Lower leg skin (tissue), 4 donors: ENCODE results near the gene C22orf31. TPM values are rescaled to one million over a fixed set of nuclear protein-coding genes. Genes with fewer than 3 reads are reported as not detected.

Experiments used
- DNase-seq, 2 donors: peaks; one replicate each; pipeline ENCODE4 v3.0.0-alpha.2; 2019; ENCODE audit warnings: low spot score in 2 of 2
- H3K4me3 ChIP-seq: fragments of 200-600 bp; sonication (generic); 2 replicates; pipeline ENCODE4 v1.5.1; 2017; ENCODE audit warnings: mild to moderate bottlenecking, low read depth; ENCODE audit not compliant: poor library complexity, severe bottlenecking
- CTCF ChIP-seq, 3 donors: fragments of 450-650 bp; IDR thresholded peaks; one replicate each; pipeline ENCODE4 v1.5.1; 2016; ENCODE audit warnings: antibody characterized with exemption in 3 of 3, mild to moderate bottlenecking in 3 of 3, moderate library complexity in 2 of 3
- POLR2A ChIP-seq, 2 donors: fragments of 450-650 bp; IDR thresholded peaks; one replicate each; pipeline ENCODE4 v1.6.1; 2016 to 2017; ENCODE audit warnings: antibody characterized with exemption in 2 of 2, mild to moderate bottlenecking in 1 of 2, moderate library complexity in 1 of 2
- WGBS, 2 donors: methylation state at CpG; one replicate each; pipeline ENCODE4 v1.1.5; 2018; 5-methylcytosine and 5-hydroxymethylcytosine counted together
- intact Hi-C: fragments of 100-400 bp; cut with DNase I; formaldehyde crosslinking; loops from one replicate; pipeline ENCODE4 v1.15.0; 2023; ENCODE audit warnings: low total_unique reads
- total RNA-seq, 4 donors: library from RNA; depleted of rRNA; stranded (reverse); fragments of >200 nt; gene quantifications; one replicate each; pipeline ENCODE4 v1.1.0, GENCODE V29; 2016

Gene C22orf31
- total RNA-seq, 4 donors from 2014 or later = 0.52 TPM; not detected in 3

DNA sequence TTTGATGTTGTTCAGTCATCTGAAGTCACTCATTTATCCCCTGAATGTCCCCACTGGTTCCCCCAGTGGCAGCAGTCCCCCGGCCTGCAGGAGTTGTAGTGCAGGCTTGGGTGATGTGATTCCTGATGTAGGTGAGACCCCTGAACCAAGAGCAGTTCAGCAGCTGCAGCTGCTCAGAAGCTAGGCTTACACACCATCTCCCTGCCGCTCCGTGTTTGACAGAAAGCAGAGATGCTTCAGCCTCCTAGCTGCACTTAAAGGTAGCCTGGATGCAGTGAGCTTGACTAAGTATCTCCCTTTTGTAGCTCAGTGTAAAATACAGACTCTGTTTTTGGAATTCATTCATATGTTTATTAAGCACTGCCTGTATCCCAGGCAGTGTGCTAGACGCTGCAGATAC, 47.3 kb downstream of the C22orf31 start:
- TF ChIP-seq POLR2A (IDR thresholded peaks at IDR 0.05) = no peak
- no peak for TF ChIP-seq CTCF (IDR thresholded peaks at IDR 0.05)
- no peak for DNase-seq
- intact Hi-C loops = no loop called here
- WGBS, 2 donors = 86 to 91% methylated on average over 4 of the region's 4 CpGs
- H3K4me3 ChIP-seq = no peak overlapping the region

DNA sequence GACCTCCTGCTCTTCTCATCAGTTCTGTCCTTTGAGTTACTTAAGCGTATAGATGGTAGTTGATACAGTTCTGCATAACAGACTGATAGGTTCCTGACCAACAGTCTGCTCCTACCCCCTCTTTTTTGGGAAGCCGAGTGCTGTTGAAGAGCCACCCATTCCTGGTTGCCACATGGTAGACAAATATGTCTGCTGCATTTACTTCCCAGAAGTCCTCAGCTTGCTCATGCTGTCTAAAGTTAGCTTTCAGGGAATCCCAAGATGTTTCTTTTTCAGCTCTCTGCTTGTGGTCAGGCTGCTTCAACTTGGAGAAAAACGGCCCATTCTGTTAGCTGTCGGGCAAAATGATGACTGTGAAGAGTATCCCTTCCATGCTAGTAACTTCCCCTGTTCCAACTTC, 48.7 kb downstream of the C22orf31 start:
- H3K4me3 ChIP-seq = no peak overlapping the region
- TF ChIP-seq POLR2A (IDR thresholded peaks at IDR 0.05) (no peak), CTCF (IDR thresholded peaks at IDR 0.05) (no peak)
- DNase-seq = no peak
- 91 to 94% methylated on average over 4 of the region's 4 CpGs for WGBS, 2 donors
- intact Hi-C loops = no loop called here

GRCh38 chr22:29012101-29012433, 49.6 kb downstream of the C22orf31 start:
- 68 to 79% methylated on average over 4 of the region's 4 CpGs for WGBS, 2 donors
- no peak overlapping the region for H3K4me3 ChIP-seq
- intact Hi-C loops = no loop called here
- TF ChIP-seq CTCF (IDR thresholded peaks at IDR 0.05) (no peak), POLR2A (IDR thresholded peaks at IDR 0.05) (no peak)
- DNase-seq = no peak

GRCh38 chr22:29011240-29012100, 50.2 kb downstream of the C22orf31 start:
- 55 to 59% methylated on average over 14 of the region's 14 CpGs for WGBS, 2 donors
- DNase-seq = no peak
- no peak overlapping the region for H3K4me3 ChIP-seq
- TF ChIP-seq POLR2A (IDR thresholded peaks at IDR 0.05) (no peak), CTCF (IDR thresholded peaks at IDR 0.05) (no peak)
- intact Hi-C loops = no loop called here

DNA sequence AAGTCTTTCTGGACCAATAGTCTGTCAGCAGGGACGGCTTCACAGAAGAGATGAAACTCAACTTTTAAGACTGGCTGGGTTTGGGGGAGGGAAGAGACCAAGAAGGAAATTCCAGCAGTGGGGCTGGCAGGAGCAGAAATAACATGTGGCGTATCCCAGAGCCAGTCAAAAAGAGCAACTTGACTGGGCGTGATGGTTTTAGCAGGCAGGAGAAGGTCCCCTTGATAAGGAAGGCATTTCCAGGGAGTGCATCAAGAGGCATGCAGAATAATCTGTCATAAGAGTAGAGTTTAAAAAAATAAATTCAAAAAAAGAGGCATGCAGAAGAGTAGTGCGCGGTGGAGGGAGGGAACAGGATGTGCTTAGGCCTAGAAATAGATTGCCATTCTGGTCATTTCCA, 52.5 kb downstream of the C22orf31 start:
- no peak overlapping the region for H3K4me3 ChIP-seq
- intact Hi-C loops = no loop called here
- 93% methylated on average over 5 of the region's 5 CpGs for WGBS, 2 donors

More for the DNA sequence above, 52.5 kb downstream of the C22orf31 start:
- no peak for DNase-seq
- TF ChIP-seq CTCF (IDR thresholded peaks at IDR 0.05) (no peak), POLR2A (IDR thresholded peaks at IDR 0.05) (no peak)

Other genes starting within 250 kb of the C22orf31 start
- gene ZNRF3, start 178.3 kb downstream of the C22orf31 start, total RNA-seq = 10 to 100 TPM; 17.2 to 22.8 (median 19.5) TPM
- 10 to 100 TPM; 28.8 to 52.0 (median 48.0) TPM for gene KREMEN1, start 11.2 kb upstream of the C22orf31 start, total RNA-seq
- 1 to 10 TPM; 2.8 to 4.8 (median 3.6) TPM for gene EMID1, start 144.1 kb upstream of the C22orf31 start, total RNA-seq
- gene RHBDD3, start 206.2 kb upstream of the C22orf31 start, total RNA-seq = 10 to 100 TPM in 3 of 4 donors, 1 to 10 TPM in 1; 8.9 to 24.1 (median 20.5) TPM
- gene EWSR1, start 206.4 kb upstream of the C22orf31 start, total RNA-seq = 100 to 1,000 TPM; 128 to 169 (median 149) TPM
- 10 to 100 TPM; 58.0 to 75.0 (median 67.8) TPM for gene GAS2L1, start 244.8 kb upstream of the C22orf31 start, total RNA-seq